Endothelial cell of umbilical vein (primary cell): Measurements from ENCODE around the gene C19orf67.

ENCODE experiments used
- EZH2 ChIP-seq: IDR thresholded peaks from 2 replicates; pipeline ENCODE4 v1.6.1; 2012; ENCODE audit warnings: borderline replicate concordance, low read depth, mild to moderate bottlenecking, moderate library complexity, low read length, inconsistent platforms; ENCODE audit not compliant: severe bottlenecking
- FOS ChIP-seq: IDR thresholded peaks from 2 replicates; pipeline ENCODE4 v1.6.1; 2011; ENCODE audit warnings: mild to moderate bottlenecking, low read length, moderate library complexity, borderline replicate concordance; ENCODE audit not compliant: insufficient read depth
- GATA2 ChIP-seq: IDR thresholded peaks from 2 replicates; pipeline ENCODE4 v1.7.0; 2011; ENCODE audit warnings: low read depth, mild to moderate bottlenecking, moderate library complexity, mixed read lengths, low read length; ENCODE audit not compliant: insufficient read length, insufficient read depth
- JUN ChIP-seq: IDR thresholded peaks from 2 replicates; pipeline ENCODE4 v1.6.1; 2011; ENCODE audit warnings: borderline replicate concordance, low read depth; ENCODE audit not compliant: insufficient read length, insufficient read depth
- MYC ChIP-seq: IDR thresholded peaks from one replicate; pipeline ENCODE4 v1.6.1; 2011; ENCODE audit warnings: mild to moderate bottlenecking, low read depth, low read length
- POLR2A ChIP-seq: IDR thresholded peaks from 2 replicates; pipeline ENCODE4 v1.6.1; 2012; ENCODE audit warnings: low read depth, mild to moderate bottlenecking, control low read depth, low read length
- POLR2AphosphoS5 ChIP-seq: IDR thresholded peaks from 2 replicates; pipeline ENCODE4 v1.6.1; 2012; ENCODE audit warnings: low read depth, mild to moderate bottlenecking, control low read depth, low read length, moderate library complexity; ENCODE audit not compliant: insufficient read depth
- TF ChIP-seq, protein P1 (sequence below), 2 donors: IDR thresholded peaks; 1 replicate in 1 of 2; 2 replicates in 1 of 2; pipeline ENCODE4 v1.5.1; 2011; ENCODE audit warnings: low read length in 2 of 2, mild to moderate bottlenecking in 2 of 2, moderate library complexity in 2 of 2, control low read depth in 1 of 2, inconsistent platforms in 1 of 2, low read depth in 1 of 2; ENCODE audit not compliant: insufficient read depth in 1 of 2; ENCODE audit errors: extremely low read depth in 1 of 2
- TF ChIP-seq, protein P2 (sequence below): IDR thresholded peaks from 2 replicates; pipeline ENCODE4 v1.6.1; 2011; ENCODE audit not compliant: insufficient read depth, insufficient read length

DNA sequence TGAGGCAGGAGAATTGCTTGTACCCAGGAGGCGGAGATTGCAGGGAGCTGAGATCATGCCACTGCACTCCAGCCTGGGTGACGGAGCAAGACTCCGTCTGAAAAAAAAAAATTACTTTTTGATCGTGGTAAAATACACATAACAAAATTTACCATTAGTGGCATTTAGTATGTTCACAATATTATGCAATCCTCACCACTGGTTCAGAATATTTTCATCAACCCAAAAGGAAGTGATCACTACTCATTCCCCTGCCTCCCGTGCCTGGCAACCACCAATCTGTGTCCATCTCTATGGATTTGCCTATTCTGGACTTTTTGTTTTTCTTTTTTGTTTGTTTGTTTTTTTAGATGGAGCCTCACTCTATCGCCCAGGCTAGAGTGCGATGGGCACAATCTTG, 22.5 kb downstream of the C19orf67 start:
- TF ChIP-seq, protein P1, sequence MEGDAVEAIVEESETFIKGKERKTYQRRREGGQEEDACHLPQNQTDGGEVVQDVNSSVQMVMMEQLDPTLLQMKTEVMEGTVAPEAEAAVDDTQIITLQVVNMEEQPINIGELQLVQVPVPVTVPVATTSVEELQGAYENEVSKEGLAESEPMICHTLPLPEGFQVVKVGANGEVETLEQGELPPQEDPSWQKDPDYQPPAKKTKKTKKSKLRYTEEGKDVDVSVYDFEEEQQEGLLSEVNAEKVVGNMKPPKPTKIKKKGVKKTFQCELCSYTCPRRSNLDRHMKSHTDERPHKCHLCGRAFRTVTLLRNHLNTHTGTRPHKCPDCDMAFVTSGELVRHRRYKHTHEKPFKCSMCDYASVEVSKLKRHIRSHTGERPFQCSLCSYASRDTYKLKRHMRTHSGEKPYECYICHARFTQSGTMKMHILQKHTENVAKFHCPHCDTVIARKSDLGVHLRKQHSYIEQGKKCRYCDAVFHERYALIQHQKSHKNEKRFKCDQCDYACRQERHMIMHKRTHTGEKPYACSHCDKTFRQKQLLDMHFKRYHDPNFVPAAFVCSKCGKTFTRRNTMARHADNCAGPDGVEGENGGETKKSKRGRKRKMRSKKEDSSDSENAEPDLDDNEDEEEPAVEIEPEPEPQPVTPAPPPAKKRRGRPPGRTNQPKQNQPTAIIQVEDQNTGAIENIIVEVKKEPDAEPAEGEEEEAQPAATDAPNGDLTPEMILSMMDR (IDR thresholded peaks at IDR 0.05; ENCODE audit: extremely low read depth in 1 of 2, insufficient read depth in 1 of 2, low read depth in 1 of 2, low read length in 2 of 2) = no peak
- TF ChIP-seq, protein P2, sequence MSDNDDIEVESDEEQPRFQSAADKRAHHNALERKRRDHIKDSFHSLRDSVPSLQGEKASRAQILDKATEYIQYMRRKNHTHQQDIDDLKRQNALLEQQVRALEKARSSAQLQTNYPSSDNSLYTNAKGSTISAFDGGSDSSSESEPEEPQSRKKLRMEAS = no peak
- TF ChIP-seq JUN (no peak), POLR2A (no peak), GATA2 (no peak), MYC (no peak), EZH2 (no peak), POLR2AphosphoS5 (no peak), FOS (no peak)
